Endothelial cell of umbilical vein (primary cell): ENCODE results near the gene TAF6. TPM values are rescaled to one million over a fixed set of nuclear protein-coding genes. Genes with fewer than 3 reads are reported as not detected.

Source experiments
- BruUV-seq: library from RNA; stranded (reverse); fragments of 400-500 nt; replicated peaks from 2 replicates; lab custom pipeline; 2021; lab: Mats Ljungman, UMichigan
- CTCF ChIA-PET: fragments of 300-600, 350-600 bp; sonication (Branson Sonifier 250); formaldehyde crosslinking; loops from one replicate; lab custom pipeline; 2021; ENCODE audit warnings: antibody characterized with exemption, inconsistent platforms; lab: Charles Lee
- POLR2A ChIA-PET: fragments of 300-600, 350-600 bp; sonication (Branson Sonifier 250); formaldehyde crosslinking; loops from one replicate; lab custom pipeline; 2021; ENCODE audit warnings: antibody characterized with exemption, inconsistent platforms; lab: Charles Lee
- DNase-seq: peaks from one replicate; pipeline ENCODE4 v3.0.0-alpha.2; 2011; ENCODE audit warnings: low read depth, low spot score
- FAIRE-seq: peaks from 2 replicates; lab custom pipeline; 2011; peaks lifted over from hg19 to GRCh38; lab: Jason Lieb, UNC
- H2AFZ ChIP-seq: 2 replicates; pipeline ENCODE4 v1.6.0; 2012; ENCODE audit warnings: low read depth, low read length, control low read depth, inconsistent platforms
- H3K27ac ChIP-seq: 2 replicates; pipeline ENCODE4 v1.5.1; 2011; ENCODE audit warnings: low read depth, mild to moderate bottlenecking, control low read depth, low read length, moderate library complexity; ENCODE audit not compliant: insufficient read depth
- H3K27me3 ChIP-seq, 2 experiments: 2 replicates each; pipeline versions ENCODE4 v1.6.0 to v1.6.1; 2011; ENCODE audit warnings: low read length in 2 of 2, mixed read lengths in 1 of 2; ENCODE audit not compliant: control insufficient read depth in 2 of 2, insufficient read depth in 2 of 2
- H3K36me3 ChIP-seq, 2 experiments: 2 replicates in 1 of 2; 3 replicates in 1 of 2; pipeline ENCODE4 v1.5.1; 2011; ENCODE audit warnings: low read length in 2 of 2, mild to moderate bottlenecking in 1 of 2, moderate library complexity in 1 of 2; ENCODE audit not compliant: control insufficient read depth in 2 of 2, insufficient read depth in 2 of 2; ENCODE audit errors: extremely low read depth in 1 of 2
- H3K4me1 ChIP-seq: 3 replicates; pipeline ENCODE4 v1.5.1; 2011; ENCODE audit warnings: mild to moderate bottlenecking, low read length; ENCODE audit not compliant: control insufficient read depth, insufficient read depth; ENCODE audit errors: extremely low read depth
- H3K4me2 ChIP-seq: 2 replicates; pipeline ENCODE4 v1.6.1; 2011; ENCODE audit warnings: low read length, control low read depth, mixed read lengths; ENCODE audit not compliant: insufficient read depth
- H3K4me3 ChIP-seq, 3 experiments: fragments of 200-600 bp in 1 of 3; sonication (generic), shearing (Covaris generic) in 1 of 3; replicated peaks in 1 of 3; 2 replicates each; pipeline ENCODE4 v1.5.1; 2011 to 2016; ENCODE audit warnings: control low read depth in 3 of 3, low read length in 3 of 3, mild to moderate bottlenecking in 2 of 3, inconsistent platforms in 1 of 3, low read depth in 1 of 3, moderate library complexity in 1 of 3; ENCODE audit not compliant: insufficient read depth in 1 of 3
- H3K79me2 ChIP-seq: 2 replicates; pipeline ENCODE4 v1.6.0; 2012; ENCODE audit warnings: low read length, inconsistent platforms; ENCODE audit not compliant: control insufficient read depth, insufficient read depth
- H3K9ac ChIP-seq: replicated peaks from 2 replicates; pipeline ENCODE3; 2011; ENCODE audit warnings: low read length, control low read depth; ENCODE audit not compliant: insufficient read depth; ENCODE audit errors: extremely low read depth
- H3K9me1 ChIP-seq: replicated peaks from 3 replicates; pipeline ENCODE4 v1.6.0; 2011; ENCODE audit warnings: mild to moderate bottlenecking, low read length; ENCODE audit not compliant: control insufficient read depth, insufficient read depth; ENCODE audit errors: extremely low read depth
- H3K9me3 ChIP-seq: replicated peaks from 2 replicates; pipeline ENCODE4 v1.5.1; 2012; ENCODE audit warnings: low read length, inconsistent platforms; ENCODE audit not compliant: control insufficient read depth, insufficient read depth
- H4K20me1 ChIP-seq: replicated peaks from 2 replicates; pipeline ENCODE3; 2011; ENCODE audit warnings: mild to moderate bottlenecking, low read length; ENCODE audit not compliant: control insufficient read depth, insufficient read depth; ENCODE audit errors: extremely low read depth
- CTCF ChIP-seq, 2 donors: IDR thresholded peaks; 1 replicate in 1 of 2; 2 replicates in 1 of 2; pipeline ENCODE4 v1.5.1; 2011; ENCODE audit warnings: low read length in 2 of 2, mild to moderate bottlenecking in 2 of 2, moderate library complexity in 2 of 2, control low read depth in 1 of 2, inconsistent platforms in 1 of 2, low read depth in 1 of 2; ENCODE audit not compliant: insufficient read depth in 1 of 2; ENCODE audit errors: extremely low read depth in 1 of 2
- EZH2 ChIP-seq: IDR thresholded peaks from 2 replicates; pipeline ENCODE4 v1.6.1; 2012; ENCODE audit warnings: borderline replicate concordance, low read depth, mild to moderate bottlenecking, moderate library complexity, low read length, inconsistent platforms; ENCODE audit not compliant: severe bottlenecking
- FOS ChIP-seq: IDR thresholded peaks from 2 replicates; pipeline ENCODE4 v1.6.1; 2011; ENCODE audit warnings: mild to moderate bottlenecking, low read length, moderate library complexity, borderline replicate concordance; ENCODE audit not compliant: insufficient read depth
- MYC ChIP-seq: IDR thresholded peaks from one replicate; pipeline ENCODE4 v1.6.1; 2011; ENCODE audit warnings: mild to moderate bottlenecking, low read depth, low read length
- POLR2A ChIP-seq: IDR thresholded peaks from 2 replicates; pipeline ENCODE4 v1.6.1; 2012; ENCODE audit warnings: low read depth, mild to moderate bottlenecking, control low read depth, low read length
- dilution Hi-C: fragments of 300-500 bp; cut with MboI; formaldehyde crosslinking; loops from one replicate; pipeline ENCODE4 v1.15.0; 2019; ENCODE audit warnings: low sequenced_read_pairs; ENCODE audit not compliant: extremely low pct_ligation_motif_present
- intact Hi-C: fragments of 100-400 bp; cut with micrococcal nuclease; formaldehyde crosslinking; loops from one replicate; pipeline ENCODE4 v1.10.0; 2022
- polyA plus RNA-seq, 4 experiments: library from polyadenylated mRNA; depleted of rRNA in 3 of 4; stranded (reverse) in 3 of 4; unstranded in 1 of 4; fragments of >200 nt; gene quantifications; 2 replicates each; pipeline versions ENCODE4 v1.2.1 to v1.2.3, GENCODE V29; 2011 to 2012; ENCODE audit warnings: missing spikeins in 1 of 4
- total RNA-seq: library from RNA; stranded (reverse); gene quantifications from 2 replicates; pipeline ENCODE4 v1.2.3, GENCODE V29; 2021

TAF6 gene
- total and polyA plus RNA-seq, 2 donors (not counting 3 experiments of a cell fraction or from before 2014, with no cell fraction given) = 32.7 to 64.6 TPM

DNA sequence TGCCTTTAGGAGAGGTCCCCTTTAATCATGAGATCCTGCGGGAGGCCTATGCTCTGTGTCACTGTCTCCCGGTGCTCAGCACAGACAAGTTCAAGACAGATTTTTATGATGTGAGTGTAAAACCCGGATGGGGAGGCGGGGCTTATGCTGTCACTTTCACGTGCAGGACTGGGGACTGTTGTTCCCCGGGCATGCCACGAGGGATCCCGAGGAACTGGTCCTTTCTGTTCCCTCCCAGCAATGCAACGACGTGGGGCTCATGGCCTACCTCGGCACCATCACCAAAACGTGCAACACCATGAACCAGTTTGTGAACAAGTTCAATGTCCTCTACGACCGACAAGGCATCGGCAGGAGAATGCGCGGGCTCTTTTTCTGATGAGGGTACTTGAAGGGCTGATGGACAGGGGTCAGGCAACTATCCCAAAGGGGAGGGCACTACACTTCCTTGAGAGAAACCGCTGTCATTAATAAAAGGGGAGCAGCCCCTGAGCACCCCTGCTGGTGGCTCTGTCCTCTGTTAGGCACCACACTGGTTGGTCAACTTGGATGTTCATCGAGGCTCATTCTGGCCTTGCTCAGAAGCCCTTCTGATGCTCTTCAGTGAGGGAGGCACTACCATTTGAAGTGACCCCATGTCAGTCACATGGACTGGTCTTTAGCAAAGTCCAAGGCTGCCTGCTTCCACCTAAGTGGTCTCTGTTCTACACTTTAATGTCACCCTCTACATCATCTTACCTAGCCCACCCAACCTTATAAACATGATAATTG is 27.6 kb downstream of the TAF6 start:
- no peak for TF ChIP-seq FOS
- TF ChIP-seq POLR2A = peak; percentile 15
- no peak for TF ChIP-seq EZH2
- peak in 1 of 2 donors; percentile 2 for TF ChIP-seq CTCF (IDR thresholded peaks at IDR 0.05; ENCODE audit: extremely low read depth in 1 of 2, insufficient read depth in 1 of 2, low read depth in 1 of 2, low read length in 2 of 2)
- TF ChIP-seq MYC = no peak
- no peak for DNase-seq
- peak; percentile 8 for FAIRE-seq
- Histone ChIP-seq H3K9me3 (no peaks in the 10 kb centered on the region), H3K79me2 (peaks cover 27% of the 10 kb centered on the region), H3K9me1 (no peaks in the 10 kb centered on the region), H3K27me3 (no peaks in the 10 kb centered on the region), H3K9ac (no peak overlapping the region), H3K4me3 (no peak overlapping the region), H3K27ac (no peak overlapping the region), H3K4me1 (peaks cover 33% of the 10 kb centered on the region), H4K20me1 (no peaks in the 10 kb centered on the region), H3K4me2 (no peak overlapping the region), H3K36me3 (peaks cover 31 to 38% of the 10 kb centered on the region in 2 experiments), H2AFZ (no peak overlapping the region)
- dilution Hi-C loops (no loop called here), intact Hi-C loops (no loop called here)
- no TSS peak for BruUV-seq
- POLR2A ChIA-PET = interaction anchor here (1.9 kb wide), 1 partner anchor 10 kb away, joined by 4 read pairs; the partner anchor contains the start of genes AP4M1 and MCM7
- CTCF ChIA-PET = interaction anchor here (1.1 kb wide), 1 partner anchor 9 kb away, joined by 4 read pairs; no protein-coding TSS in a partner anchor
